ENCODE results near the gene FGF12. TPM values are rescaled to one million over a fixed set of nuclear protein-coding genes. Genes with fewer than 3 reads are reported as not detected.

The FGF12 gene
- total and polyA plus RNA-seq, 2 of the 13 experiments (the other 11 are each of a cell fraction or from before 2014, with no cell fraction given): 0.07 TPM; not detected in 1

GRCh38 chr3:192187485-192188051 is 539.8 kb downstream of the FGF12 start:
- Histone ChIP-seq H3K27ac (ENCODE audit: extremely low read length, insufficient read depth, low read length) (no peak overlapping the region), H3K27me3 (ENCODE audit: control insufficient read depth in 1 of 2, insufficient read depth in 2 of 2, low read length in 2 of 2) (no peaks in the 10 kb centered on the region; a peak in 1 of 5 replicates), H3K36me3 (replicated peaks in 1 of 2; ENCODE audit: control insufficient read depth in 1 of 2, insufficient read depth in 2 of 2, low read length in 2 of 2) (no peaks in the 10 kb centered on the region), H3K9me3 (ENCODE audit: low read length) (no peaks in the 10 kb centered on the region), H3K9ac (ENCODE audit: insufficient read depth, low read depth, low read length) (no peak overlapping the region), H3K4me1 (ENCODE audit: insufficient read depth, low read length) (no peaks in the 10 kb centered on the region), H3K4me3 (replicated peaks in 1 of 3; ENCODE audit: insufficient read depth in 1 of 3, low read depth in 2 of 3, low read length in 3 of 3) (no peak overlapping the region), H3K79me2 (ENCODE audit: insufficient read depth, low read length) (no peaks in the 10 kb centered on the region), H4K20me1 (ENCODE audit: insufficient read depth, low read length) (no peaks in the 10 kb centered on the region), H2AFZ (ENCODE audit: low read length) (no peak overlapping the region), H3K4me2 (ENCODE audit: low read depth, low read length) (no peak overlapping the region)
- in situ Hi-C loops (cut with HindIII; ENCODE audit: extremely low pct_ligation_motif_present, low pct_unique_long_range_greater_than_20kb) (loop anchor here (5.0 kb wide), 1 partner anchor 255 kb away; no protein-coding TSS in a partner anchor), intact Hi-C loops (cut with micrococcal nuclease; ENCODE audit: unreplicated experiment) (loop anchor here (1.0 kb wide), 2 partner anchors 236 to 257 kb away; no protein-coding TSS in a partner anchor)
- FAIRE-seq (no peak), ATAC-seq (no peak), DNase-seq (ENCODE audit: low spot score) (no peak)
- BruUV-seq (replicated peaks): no TSS peak
- WGBS (ENCODE audit: low lambda C conversion rate): 0% methylated on average over 4 of the region's 4 CpGs
- POLR2A ChIA-PET: no interaction called here
- CTCF ChIA-PET (ENCODE audit: low intra/inter-chr PET ratio, low total read pairs): interaction anchor here (0.6 to 1.5 kb wide), 3 partner anchors 22 to 256 kb away, joined by 3 to 22 read pairs (median 5); no protein-coding TSS in a partner anchor
- TF ChIP-seq REST (IDR thresholded peaks at IDR 0.05; ENCODE audit: borderline replicate concordance in 1 of 2, low read depth in 1 of 2, low read length in 2 of 2) (peak in 1 of 2 experiments; percentile 28; a peak in 1 of 4 replicates), KLF15 (CRISPR knock-in tag; IDR thresholded peaks at IDR 0.05; ENCODE audit: borderline replicate concordance) (no peak)

- intact Hi-C loops (cut with micrococcal nuclease; ENCODE audit: unreplicated experiment) (no loop called here), in situ Hi-C loops (cut with HindIII; ENCODE audit: extremely low pct_ligation_motif_present, low pct_unique_long_range_greater_than_20kb) (loop anchor here (5.0 kb wide), 1 partner anchor 256 kb away; no protein-coding TSS in a partner anchor)
- no peak overlapping the region for H3K9ac ChIP-seq (ENCODE audit: insufficient read depth, low read depth, low read length)
- no TSS peak for BruUV-seq (replicated peaks)
- no peaks in the 10 kb centered on the region for H3K4me1 ChIP-seq (ENCODE audit: insufficient read depth, low read length)
- no peaks in the 10 kb centered on the region for H4K20me1 ChIP-seq (ENCODE audit: insufficient read depth, low read length)
- FAIRE-seq: no peak
- DNase-seq (ENCODE audit: low spot score): no peak
- no peak overlapping the region for H3K27ac ChIP-seq (ENCODE audit: extremely low read length, insufficient read depth, low read length)
- TF ChIP-seq NFIC (IDR thresholded peaks at IDR 0.05; ENCODE audit: low read length): no peak
- no peak for TF ChIP-seq ZBTB38 (CRISPR knock-in tag; IDR thresholded peaks at IDR 0.05)
- TF ChIP-seq ZNF224 (CRISPR knock-in tag; IDR thresholded peaks at IDR 0.05): no peak
- TF ChIP-seq GATA4 (IDR thresholded peaks at IDR 0.05; ENCODE audit: borderline replicate concordance, low read depth): no peak
- TF ChIP-seq ZNF691 (CRISPR knock-in tag; IDR thresholded peaks at IDR 0.05; ENCODE audit: borderline replicate concordance, low read depth): no peak
- no peak for TF ChIP-seq ZMYM4 (CRISPR knock-in tag; IDR thresholded peaks at IDR 0.05)
- no peak for TF ChIP-seq FLYWCH1 (CRISPR knock-in tag; IDR thresholded peaks at IDR 0.05)
- no peak for TF ChIP-seq ZNF615 (CRISPR knock-in tag; IDR thresholded peaks at IDR 0.05; ENCODE audit: borderline replicate concordance)
- POLR2A ChIA-PET: no interaction called here
- no peaks in the 10 kb centered on the region; a peak in 1 of 5 replicates for H3K27me3 ChIP-seq (ENCODE audit: control insufficient read depth in 1 of 2, insufficient read depth in 2 of 2, low read length in 2 of 2)
- H3K79me2 ChIP-seq (ENCODE audit: insufficient read depth, low read length): no peaks in the 10 kb centered on the region
- ATAC-seq: no peak
- CTCF ChIA-PET (ENCODE audit: low intra/inter-chr PET ratio, low total read pairs): no interaction called here
- no peak overlapping the region for H3K4me2 ChIP-seq (ENCODE audit: low read depth, low read length)
- no peak overlapping the region for H3K4me3 ChIP-seq (replicated peaks in 1 of 3; ENCODE audit: insufficient read depth in 1 of 3, low read depth in 2 of 3, low read length in 3 of 3)
- H3K36me3 ChIP-seq (replicated peaks in 1 of 2; ENCODE audit: control insufficient read depth in 1 of 2, insufficient read depth in 2 of 2, low read length in 2 of 2): no peaks in the 10 kb centered on the region
- H3K9me3 ChIP-seq (ENCODE audit: low read length): no peaks in the 10 kb centered on the region
- H2AFZ ChIP-seq (ENCODE audit: low read length): no peak overlapping the region
- 0% methylated on average over 3 of the region's 3 CpGs for WGBS (ENCODE audit: low lambda C conversion rate)
These were observed 540.8 kb downstream of the FGF12 start for GRCh38 chr3:192186498-192186897.

All from HepG2 (cell line).